Hepatic stellate cell (primary cell): ENCODE data around the gene SPAG17.

Experiments used
- DNase-seq: peaks from one replicate; pipeline ENCODE4 v3.0.0; 2011; ENCODE audit warnings: low spot score

Gene SPAG17

DNA sequence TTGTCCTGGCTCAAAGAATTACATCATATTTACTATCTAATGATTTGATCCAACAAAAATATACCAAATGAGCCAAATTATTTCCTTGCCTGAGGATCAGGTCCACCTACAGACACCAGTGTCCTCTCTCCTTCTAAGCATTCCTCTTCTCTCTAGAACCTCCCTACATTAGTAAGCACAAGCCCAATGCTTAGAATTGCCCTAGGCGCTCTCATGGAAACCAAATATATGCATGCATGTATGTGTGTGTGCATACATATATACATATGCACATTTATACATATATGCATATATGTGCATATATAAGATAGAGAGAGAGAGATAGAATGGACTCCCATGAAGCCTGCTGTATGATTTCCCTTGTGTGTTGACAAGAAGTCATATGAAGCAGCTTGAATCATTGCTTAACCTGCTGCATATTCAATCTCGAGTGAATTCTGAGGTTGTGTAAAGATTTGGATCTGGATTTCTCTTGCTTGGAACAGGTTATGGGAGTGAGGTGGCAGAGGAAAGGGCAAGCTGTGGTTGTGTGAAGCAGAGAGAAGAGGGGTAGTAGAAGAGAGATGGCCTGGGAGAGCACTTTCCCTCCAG lies 66.1 kb downstream of the SPAG17 start:
- DNase-seq = no peak

DNA sequence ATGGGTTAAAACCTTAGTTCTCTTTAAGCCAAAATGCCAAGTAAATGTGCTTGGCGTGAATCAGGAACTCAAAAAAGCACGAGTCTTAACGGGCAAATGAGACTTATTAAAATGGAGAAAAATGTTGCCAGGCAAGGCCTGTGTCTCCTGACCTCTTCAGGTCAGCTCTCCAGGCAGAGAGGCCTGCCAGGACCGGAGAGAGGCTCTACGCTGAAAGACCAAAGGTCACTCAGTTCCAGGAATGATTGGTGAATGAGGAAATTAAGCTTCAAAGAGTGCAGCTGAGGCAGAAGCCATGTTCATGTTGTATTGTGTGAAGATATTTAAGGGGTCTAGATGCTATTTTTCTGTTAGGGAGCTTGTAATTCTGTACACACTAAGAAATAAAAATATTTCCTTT lies 66.6 kb downstream of the SPAG17 start:
- DNase-seq = no peak

DNA sequence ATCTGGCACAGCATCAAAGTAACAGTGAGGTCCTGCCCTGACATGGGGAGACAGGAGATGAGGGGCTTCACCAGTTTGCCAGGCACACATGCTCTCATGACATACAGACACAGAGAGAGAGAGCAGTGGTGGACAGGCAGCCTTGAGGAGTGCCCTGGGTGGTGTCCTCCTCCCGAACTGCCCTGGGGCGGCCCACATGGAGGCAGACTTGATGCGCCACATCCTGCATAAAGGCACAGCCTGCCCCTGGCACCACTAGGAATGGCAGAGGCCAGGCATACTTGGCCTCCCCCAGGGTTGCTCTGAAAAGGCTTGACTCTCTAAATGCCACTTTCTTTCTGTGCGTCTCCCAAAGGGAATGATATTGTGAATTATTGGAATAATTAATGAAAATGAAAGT lies 67.5 kb downstream of the SPAG17 start:
- DNase-seq = no peak

DNA sequence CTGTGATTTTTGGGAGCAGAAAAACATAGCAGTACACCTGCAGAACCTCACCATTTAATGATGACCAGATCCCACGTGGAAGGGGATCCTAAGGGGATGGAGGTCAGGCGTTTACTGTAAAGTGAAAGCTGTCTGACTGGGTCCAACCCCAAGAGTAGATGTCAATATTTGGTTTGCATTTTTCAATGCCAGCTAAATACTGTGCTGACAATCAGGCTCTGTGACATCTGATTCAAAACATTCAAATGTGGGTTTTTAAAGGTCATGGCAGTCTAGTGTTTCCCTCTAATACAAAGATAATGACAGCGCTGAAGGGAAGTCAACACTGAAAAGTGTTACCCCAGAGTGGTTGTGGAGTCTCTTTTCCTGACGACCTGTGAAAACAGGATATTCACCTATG lies 68.1 kb downstream of the SPAG17 start:
- no peak for DNase-seq

DNA sequence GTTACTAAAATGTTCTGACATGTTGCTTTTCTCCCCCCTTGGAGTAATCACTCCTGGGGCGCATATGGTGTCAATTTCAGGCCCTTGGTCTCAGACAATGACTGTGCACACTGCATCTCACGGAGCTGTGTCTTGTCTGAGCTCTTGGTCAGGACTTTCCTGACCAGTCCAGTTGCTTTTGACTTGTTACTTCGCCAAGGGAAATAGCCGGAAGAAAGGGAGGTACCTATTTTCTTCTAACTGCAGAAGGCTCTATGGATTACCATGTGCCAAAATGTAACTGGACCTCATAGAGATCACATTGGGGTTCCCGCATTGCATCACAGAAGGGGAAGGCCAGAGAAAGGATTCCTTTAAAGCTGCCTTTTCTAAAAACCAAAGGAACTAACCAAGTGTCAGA lies 68.6 kb downstream of the SPAG17 start:
- no peak for DNase-seq

DNA sequence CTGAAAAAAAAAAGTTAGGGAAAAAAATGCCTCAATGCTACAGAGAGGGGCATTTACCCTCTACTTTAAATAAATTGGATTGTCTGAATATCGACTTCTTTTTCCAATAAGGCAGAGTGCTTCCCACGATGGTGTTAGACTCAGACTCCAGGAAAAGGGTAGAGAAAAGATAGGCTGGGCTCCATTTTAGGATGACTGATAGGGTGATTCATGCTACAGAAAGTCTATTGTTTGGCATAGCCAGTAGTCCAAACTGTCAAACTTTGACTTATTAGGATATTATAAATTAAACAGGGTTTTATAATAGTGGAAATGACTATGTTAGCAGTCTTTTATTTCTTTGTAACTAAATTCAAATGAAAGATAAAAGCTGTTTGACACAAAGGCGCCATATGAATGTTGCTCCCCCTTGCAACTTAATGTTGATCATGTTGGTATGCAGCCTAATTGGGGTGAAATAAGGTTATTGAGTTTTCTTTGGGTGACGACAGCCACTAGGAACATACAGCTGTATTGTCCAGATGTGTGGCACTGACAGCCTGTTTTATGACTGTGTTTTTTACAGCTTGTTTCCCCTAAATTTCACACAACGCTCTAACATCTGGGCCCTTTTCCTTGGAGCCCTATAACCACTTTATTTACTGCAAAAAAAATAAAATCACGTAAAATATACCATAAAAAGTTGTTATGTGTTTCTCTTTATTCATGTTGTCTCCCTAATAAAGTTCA lies 69.3 kb downstream of the SPAG17 start:
- DNase-seq = no peak

DNA sequence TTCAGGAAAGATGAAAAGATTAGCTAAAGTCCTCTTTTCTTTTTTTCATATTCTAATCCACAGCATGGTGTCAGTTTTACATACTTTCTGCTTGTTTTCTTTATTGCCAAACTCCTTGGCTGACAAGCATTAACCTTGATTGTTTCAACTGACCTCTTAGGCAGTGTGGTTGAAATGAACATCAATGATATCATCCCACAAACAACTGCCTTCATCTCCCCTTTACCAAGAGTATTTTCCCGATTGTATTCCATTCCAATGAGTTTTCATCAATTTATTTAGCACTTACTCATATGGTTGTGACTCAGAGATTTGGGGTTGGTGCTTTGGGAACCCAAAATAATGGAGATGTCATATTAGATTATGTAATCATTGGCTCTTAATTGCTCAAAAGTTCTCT lies 71.8 kb downstream of the SPAG17 start:
- DNase-seq = no peak

DNA sequence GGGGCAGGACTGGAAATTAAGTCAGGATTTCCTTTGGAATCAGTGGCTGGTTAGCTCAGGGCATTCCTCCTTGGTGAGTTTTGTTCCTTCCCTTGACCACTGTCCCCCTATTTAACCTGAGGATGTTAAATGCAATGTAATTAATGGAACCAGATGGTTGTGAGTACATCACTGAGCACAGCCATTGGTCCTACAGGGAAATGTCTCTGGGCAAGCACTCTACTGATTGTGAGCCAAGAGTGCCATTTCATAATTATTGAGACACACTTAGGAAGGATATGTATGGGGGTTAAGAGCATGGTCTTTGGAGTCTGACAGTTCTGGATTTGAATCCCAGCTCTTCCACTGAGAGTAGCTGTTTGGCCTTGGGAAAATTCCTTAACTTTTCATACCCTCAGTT lies 74.4 kb downstream of the SPAG17 start:
- no peak for DNase-seq

DNA sequence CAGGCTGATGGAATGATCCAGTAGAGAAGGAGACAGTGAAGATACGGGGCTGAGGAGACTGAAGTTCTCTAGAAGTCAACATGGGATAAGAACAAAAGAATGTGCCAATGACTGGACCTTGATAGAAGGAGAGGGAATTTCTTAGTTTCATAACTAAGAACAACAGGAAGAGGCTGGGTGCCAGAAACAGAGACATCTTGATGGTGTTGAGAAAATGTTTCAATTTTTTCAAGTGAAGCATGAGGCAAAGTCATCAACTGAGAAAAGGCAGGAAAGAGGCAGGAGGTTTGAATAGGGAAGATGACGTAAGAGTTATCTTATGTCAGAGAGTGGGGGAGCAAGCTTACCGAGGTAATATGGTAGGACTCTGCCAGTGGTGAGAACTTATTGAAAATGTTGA lies 80.1 kb downstream of the SPAG17 start:
- DNase-seq = no peak

DNA sequence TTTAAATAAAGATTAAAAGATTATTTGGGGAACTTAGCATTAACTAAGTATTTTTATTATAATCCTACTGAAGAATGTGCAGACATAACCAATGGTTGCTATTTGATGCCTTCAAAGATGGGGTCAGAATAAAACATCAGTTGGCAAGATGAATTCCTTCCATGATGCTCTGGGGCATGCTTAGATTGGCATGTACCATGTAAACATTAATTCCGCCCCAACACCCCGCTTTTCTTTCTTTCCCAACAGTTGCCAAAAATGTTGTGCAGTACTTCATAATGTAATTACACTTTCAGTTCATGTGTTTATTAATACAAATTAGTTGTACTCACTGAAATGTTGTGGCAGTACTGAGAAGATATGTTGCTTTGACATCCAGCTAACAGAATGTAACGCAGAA lies 82.6 kb downstream of the SPAG17 start:
- DNase-seq = no peak

DNA sequence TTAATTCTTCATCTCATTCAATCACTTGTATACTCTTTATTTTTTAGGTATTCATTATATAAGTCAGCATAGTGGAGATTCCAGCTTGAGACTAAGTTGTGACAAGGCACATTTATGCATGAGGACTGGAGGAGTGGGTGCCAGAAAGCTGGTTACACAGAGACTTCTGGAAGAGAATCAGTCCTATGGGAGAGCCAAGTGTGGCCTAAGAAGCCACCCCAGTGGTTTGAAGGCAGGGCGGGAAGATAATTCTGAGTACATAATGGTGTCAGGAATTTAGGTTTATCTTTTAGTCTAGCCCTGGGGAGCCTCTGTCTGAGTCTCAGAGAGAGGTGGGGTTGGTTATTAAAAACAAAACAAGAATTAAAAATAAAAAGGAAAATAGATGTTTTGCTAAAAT lies 83.0 kb downstream of the SPAG17 start:
- no peak for DNase-seq

DNA sequence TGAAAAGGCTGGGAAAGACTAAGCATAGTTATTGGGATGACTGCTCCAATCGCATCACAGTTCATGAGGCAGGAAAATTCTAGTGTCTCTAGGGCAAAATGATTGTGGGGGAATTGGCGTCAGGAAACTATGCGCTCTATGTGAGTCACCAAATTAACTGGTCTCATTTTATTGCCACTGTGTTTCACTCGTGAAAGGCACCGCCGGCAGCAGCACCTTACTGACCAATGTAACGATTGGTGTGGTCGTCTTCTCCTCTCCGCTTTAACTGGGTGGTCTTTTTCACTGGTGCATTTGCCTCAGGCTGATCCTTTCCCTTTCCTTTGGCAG lies 83.5 kb downstream of the SPAG17 start:
- no peak for DNase-seq

DNA sequence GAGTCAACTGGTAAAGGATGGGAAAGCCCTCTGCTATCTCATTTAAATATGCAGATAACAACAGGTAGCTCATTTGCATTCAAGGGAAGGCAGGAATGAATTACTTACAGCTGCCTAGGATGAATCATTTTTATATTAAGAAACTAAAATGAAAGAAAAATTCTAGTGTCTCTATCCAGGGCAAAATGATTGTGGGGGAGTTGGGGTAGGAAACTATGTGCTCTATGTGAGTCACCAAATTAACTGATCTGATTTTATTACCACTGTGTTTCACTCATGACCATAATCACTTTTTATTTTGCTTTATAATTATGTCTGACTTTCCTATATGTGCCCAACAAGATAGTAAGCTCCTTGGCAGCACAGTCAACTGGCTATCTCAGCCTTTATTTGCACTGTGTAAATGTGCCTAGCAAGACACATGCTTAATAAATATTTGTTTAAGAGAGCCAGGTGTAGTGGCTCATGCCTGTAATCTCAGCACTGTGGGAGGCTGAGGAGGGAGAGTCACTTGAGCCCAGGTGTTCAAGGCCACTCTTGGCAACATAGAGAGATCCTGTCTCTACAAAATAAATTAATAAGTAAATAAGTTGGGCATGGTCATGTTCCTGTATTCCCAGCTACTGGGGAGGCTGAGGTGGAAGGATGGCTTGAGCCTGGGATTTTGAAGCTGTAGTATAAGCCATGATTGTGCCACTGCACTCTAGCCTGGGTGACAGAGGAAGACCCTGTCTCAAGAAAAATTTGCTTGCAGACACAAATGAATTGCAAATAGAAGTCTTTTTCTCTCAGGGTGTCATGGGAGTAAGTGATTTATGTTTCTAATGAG lies 84.1 kb downstream of the SPAG17 start:
- no peak for DNase-seq

DNA sequence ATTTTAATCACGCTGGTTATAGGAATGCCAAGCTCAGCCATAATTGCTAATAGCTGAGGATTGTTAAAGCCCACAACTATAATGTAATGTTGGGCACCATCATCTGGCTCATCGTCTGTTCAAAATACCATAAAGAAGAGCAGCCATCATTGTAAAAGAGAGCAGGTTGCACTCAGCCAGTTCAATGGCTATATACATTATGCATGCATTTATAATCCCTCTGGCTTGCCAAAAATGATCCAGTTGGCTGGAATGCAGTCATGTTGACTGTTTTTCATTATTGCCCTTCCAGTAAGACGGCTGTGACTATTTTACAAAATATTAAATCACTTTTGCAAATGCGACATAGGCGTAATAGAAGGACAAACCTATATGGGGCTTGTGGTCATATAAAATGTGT lies 85.3 kb downstream of the SPAG17 start:
- DNase-seq = no peak

DNA sequence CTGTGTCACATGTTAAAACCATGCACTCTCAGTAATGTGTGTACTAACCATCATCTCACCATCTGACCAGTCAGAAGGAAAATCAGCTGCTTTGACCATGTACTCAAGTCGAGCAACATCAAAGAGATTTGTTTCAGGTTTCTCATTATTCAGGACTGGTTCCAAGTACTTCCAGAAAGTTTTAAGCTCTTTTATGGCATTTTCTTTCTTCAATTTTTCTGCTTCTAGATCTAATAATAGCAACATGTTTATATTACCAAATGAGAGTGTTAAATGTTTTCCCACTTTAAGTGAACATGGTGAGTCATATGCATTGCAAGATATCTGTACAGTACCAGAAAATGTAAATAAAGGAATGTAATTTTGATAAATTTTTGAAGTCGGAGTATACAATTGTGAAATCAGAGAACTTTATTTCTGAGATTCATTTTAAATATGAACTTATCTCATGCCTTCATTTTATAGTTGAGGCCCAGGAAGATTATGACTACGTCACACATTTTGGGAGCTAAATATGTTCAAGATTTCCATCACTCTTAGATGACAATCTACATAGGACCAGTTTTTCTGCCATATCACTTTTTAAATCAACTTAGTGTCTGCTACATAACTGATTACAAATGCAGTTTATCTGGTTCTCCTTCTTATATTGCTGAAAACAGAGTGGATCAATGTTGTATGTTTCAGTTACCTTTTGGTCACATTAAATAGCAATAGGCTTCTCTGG lies 87.2 kb downstream of the SPAG17 start:
- DNase-seq = no peak

DNA sequence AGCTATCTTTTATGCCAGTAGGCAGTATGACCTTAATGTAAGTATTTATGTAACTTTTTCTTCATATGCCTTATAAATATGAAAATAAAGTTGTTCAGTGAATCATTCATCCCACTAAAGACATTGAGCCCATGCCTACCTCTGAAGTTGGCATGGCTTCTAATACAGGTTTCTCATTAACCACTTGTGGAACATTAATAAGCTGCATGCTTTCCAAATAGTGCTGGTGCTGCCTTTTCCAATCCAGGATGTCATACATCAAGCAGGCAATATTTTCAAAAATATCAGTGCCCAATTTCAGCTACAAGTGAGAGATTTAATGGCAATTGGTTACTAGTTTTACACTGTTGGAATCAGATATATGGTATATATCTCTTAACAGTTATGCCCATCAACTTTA lies 92.0 kb downstream of the SPAG17 start:
- no peak for DNase-seq

DNA sequence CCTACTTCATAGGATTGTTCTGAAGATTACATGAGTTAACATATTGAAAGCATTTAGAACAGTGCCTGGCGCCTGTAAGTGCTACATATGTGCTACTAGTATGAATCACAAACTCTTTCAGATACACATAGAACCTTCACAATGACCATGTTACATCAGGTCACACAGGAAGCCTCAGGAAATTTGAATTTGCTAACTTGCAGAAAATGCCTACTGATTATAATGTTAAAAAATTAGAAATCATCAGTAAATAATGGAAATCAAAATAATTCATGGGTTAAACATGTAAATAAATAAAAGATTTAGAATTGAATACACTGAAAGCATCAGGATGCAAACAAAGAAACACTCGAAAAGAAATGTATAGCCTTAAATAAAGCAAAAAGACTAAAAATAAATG lies 94.9 kb downstream of the SPAG17 start:
- DNase-seq = no peak

DNA sequence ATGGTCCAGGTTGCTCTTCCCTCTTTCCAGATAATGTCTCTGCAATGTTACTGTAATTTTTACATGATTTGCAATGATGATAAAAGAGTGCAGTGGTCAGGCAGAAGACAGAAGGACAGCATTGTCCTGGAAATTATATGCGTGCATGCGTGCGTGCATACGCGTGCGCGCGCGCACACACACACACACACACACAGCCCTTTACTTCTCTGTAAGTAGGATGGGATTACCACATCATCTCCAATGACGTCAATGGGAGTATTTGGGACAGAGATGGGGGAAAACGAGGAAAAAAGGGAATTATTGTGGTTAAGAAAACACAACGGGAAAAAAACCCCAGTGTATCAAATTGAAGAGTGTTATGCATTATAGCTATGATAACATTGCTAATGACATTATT lies 99.7 kb downstream of the SPAG17 start:
- no peak for DNase-seq

DNA sequence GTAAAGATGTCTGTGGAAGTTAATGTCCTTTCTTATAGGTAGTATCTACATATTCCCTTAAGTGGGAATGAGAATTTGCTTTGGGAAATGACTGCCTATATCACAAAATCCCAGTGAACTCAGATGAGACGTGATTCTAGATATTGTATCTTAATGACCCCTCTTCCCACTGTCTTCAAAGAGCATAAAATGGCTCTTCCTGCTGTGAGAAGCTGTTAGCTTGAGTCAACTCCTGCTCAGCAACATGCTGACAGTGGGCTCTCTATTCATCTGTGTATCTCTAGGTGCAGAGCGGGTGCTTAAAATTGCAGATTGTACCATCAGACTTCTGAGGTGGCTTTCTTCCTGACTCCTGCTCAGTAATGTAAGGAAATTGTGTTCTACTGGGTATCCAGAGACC lies 100.6 kb downstream of the SPAG17 start:
- DNase-seq = no peak

DNA sequence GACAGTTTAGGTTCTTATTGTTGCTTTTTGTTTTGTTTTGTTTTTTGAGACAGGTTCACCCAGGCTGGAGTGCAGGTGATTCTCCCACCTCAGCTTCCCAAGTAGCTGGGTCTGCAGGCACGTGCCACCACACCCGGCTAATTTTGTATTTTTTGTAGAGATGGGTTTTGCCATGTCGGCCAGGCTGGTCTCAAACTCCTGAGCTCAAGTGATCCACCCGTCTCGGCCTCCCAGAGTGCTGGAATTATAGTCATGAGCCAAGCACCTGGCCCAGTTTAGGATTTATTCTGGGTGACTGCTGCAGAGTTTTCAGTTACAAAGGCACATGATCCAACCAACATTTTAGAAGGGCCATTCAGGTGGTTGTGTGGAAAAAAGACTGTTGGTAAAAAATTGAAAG lies 102.0 kb downstream of the SPAG17 start:
- DNase-seq = no peak

DNA sequence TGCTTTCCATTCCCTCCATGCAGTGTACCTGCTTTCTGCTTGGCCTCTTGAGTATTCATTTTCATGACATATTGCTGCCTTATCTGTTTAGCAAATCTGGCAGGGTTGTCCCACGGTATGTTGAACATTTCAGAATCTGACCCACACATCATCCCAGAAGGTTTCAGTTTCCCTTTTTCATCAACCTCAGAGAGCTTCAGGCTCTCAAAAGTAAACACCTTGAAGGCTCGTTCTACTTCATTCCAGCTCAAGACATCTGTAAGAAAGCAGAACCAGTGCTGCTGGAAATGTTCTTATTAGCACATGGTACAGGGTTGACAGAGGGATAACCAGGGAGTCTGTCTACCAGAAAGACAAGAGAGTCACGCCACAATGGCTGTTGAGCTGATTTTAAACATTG lies 103.6 kb downstream of the SPAG17 start:
- DNase-seq = no peak

DNA sequence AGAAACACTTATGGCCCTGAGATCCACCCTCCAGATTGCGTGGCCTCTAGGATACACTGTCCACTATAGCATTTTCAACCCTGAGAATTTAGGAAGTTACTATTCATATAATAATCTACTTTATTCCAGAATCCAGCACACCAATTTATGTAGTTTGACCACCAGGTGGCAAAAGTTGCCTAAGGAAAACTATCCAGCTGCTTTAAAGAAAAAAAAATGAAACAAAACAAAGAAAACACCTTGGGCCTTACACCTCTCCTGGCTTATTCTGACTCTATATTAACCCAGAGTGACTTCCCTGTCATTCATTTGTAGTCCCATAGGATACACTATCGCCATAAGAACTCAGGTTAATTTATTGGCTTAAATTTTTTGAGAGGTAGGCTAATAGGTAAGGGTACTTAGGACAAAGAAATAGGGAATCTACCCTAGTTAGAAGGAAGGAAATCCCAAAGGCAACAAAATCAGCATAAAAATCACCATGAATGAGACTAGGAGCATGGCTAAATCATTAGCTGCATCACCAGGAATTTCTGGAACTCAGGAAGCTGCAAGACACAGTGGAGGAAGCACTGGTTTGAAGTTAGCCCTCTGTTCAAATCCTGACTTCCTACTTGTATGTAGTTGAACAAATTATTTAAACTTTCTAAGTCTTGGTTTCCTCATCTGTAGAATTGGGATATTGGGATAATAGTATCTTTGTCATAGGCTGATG lies 107.5 kb downstream of the SPAG17 start:
- DNase-seq = no peak
